IPS-15b (cell line): ENCODE results near the gene RAB3A.

Experiments
- H3K27me3 ChIP-seq: one replicate; pipeline ENCODE4 v1.6.1; 2013; ENCODE audit warnings: low read length; ENCODE audit not compliant: control insufficient read depth, insufficient read depth
- H3K36me3 ChIP-seq: one replicate; pipeline ENCODE4 v1.6.1; 2013; ENCODE audit warnings: low read length; ENCODE audit not compliant: control insufficient read depth, insufficient read depth
- H3K4me1 ChIP-seq: one replicate; pipeline ENCODE4 v1.6.1; 2013; ENCODE audit warnings: mild to moderate bottlenecking, low read length; ENCODE audit not compliant: control insufficient read depth, insufficient read depth
- H3K4me3 ChIP-seq: one replicate; pipeline ENCODE4 v1.5.1; 2013; ENCODE audit warnings: low read depth, low read length
- H3K9ac ChIP-seq: one replicate; pipeline ENCODE4 v1.6.1; 2013; ENCODE audit warnings: low read depth, mild to moderate bottlenecking, low read length
- H3K9me3 ChIP-seq: one replicate; pipeline ENCODE4 v1.6.1; 2013; ENCODE audit warnings: mild to moderate bottlenecking, low read length; ENCODE audit not compliant: control insufficient read depth, insufficient read depth

RAB3A gene

DNA sequence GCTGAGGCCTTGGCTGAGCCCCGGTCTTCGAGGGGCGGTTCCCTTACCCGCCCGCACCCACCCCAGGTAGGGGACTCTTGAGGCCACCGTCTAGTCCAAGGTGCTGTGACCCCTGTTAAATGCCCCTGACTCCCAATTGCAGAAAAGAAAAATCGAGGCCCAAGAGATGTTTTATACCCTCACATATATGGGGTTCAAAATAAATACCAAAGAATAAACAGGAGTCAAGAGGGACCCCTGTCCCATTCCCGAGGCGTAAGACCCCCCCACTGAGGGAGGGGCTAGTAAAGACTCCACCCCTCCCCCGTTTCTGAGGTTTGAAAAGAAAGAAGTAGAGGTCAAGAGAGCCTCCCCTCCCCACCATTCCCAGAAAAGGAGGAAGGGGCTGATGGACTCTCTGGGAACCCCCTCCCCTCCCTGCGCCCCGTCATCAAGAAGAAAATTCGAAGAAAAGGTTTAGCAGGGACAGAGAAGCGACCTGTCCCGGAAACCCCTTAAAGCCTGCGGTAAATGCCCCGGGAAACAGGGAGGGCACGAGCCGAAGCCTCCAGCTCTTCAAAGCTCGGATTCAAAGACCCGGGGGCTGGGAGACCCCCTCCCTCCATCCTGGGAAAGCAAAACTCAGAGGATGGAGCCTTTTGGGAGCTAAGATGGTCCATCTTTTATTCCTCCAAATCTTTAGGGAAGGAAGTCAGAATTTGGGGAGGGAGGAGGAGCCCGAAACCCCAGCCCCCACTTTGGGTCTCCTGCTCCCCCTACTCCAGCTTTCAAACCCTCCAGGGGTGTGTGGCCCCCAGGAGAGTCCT lies 755 bp upstream of the RAB3A start:
- Histone ChIP-seq H3K27me3 (no peaks in the 10 kb centered on the region), H3K4me1 (peaks cover 4% of the 10 kb centered on the region), H3K4me3 (peak overlapping the region; percentile 69), H3K9me3 (no peaks in the 10 kb centered on the region), H3K36me3 (peaks cover 5% of the 10 kb centered on the region), H3K9ac (peak overlapping the region; percentile 81)

DNA sequence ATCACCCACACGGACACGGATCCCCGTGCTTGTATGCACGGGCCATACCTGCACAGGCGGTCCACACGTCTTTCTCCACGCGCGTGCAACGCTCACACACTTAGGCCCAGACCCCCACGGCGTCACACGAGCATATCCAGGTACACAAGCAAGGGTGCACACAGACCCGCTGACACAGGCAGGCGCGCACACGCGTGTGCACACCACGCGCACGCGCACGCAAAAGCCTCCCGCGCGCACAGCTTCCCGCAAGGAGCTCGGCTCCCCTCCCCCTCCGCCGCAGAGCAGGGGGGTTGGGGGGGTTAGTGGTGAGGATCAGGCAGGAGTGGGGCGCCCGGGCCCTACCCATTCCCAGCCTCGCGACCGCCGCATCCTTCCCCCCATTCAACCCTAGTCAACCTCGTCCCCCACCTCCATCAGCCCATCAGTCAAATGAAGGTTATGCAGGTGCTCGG lies 407 bp downstream of the RAB3A start:
- no peaks in the 10 kb centered on the region for H3K9me3 ChIP-seq
- H3K27me3 ChIP-seq, result no peaks in the 10 kb centered on the region
- peak overlapping the region; percentile 95 for H3K4me3 ChIP-seq
- peak overlapping the region; percentile 76 for H3K9ac ChIP-seq
- peaks cover 4% of the 10 kb centered on the region for H3K4me1 ChIP-seq
- peaks cover 9% of the 10 kb centered on the region for H3K36me3 ChIP-seq

DNA sequence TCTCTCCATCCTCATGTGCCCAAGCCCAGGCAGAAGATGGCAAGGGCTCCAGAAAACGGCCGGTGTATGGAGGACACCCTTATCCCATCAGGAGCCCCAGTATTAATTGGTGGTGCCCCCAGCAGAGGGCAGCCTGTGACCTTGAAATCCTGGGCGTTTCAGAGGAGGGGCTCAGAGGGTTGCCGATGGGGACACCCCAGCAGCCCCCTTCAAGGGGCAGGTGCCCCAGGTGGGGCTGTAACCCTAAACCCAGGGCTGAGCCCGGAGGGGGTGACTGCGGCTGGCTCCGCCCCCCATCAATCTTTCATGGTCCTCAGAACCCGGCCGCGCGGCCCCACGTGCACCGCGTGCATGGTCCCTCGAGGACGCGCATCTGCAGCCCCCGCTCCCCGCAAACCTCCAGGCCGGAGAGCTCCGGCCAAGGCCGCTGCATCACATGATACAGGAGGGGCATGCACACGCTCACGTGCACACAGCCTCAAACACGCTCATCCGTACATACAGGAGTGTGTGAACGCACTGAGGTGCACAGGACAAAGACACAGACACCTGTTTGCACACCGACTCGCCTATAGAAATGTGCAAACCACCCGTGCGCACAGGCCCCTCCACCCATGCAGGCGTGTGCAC lies 949 bp downstream of the RAB3A start:
- H3K9ac ChIP-seq, result peak overlapping the region; percentile 76
- peak overlapping the region; percentile 95 for H3K4me3 ChIP-seq
- H3K9me3 ChIP-seq, result no peaks in the 10 kb centered on the region
- H3K4me1 ChIP-seq, result peaks cover 1% of the 10 kb centered on the region
- H3K27me3 ChIP-seq, result no peaks in the 10 kb centered on the region
- H3K36me3 ChIP-seq, result peaks cover 14% of the 10 kb centered on the region

DNA sequence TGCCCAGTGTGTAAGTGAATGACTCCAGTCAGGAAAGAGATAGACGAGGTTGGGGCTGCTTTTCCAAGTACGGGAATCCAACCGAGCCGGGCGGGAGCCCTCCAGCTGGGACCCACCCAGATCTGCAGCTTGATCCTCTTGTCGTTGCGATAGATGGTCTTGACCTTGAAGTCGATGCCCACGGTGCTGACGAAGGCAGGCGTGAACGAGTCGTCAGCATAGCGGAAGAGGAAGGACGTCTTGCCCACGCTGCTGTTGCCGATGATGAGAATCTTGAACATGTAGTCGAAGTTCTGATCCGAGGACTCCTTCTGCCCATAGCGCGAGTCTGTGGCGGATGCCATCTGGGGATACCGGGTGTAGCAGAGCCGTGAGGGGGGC lies 1.5 kb downstream of the RAB3A start:
- H3K4me1 ChIP-seq, result no peaks in the 10 kb centered on the region
- no peaks in the 10 kb centered on the region for H3K9me3 ChIP-seq
- no peak overlapping the region for H3K9ac ChIP-seq
- no peaks in the 10 kb centered on the region for H3K27me3 ChIP-seq
- peak overlapping the region; percentile 95 for H3K4me3 ChIP-seq
- H3K36me3 ChIP-seq, result peaks cover 18% of the 10 kb centered on the region

DNA sequence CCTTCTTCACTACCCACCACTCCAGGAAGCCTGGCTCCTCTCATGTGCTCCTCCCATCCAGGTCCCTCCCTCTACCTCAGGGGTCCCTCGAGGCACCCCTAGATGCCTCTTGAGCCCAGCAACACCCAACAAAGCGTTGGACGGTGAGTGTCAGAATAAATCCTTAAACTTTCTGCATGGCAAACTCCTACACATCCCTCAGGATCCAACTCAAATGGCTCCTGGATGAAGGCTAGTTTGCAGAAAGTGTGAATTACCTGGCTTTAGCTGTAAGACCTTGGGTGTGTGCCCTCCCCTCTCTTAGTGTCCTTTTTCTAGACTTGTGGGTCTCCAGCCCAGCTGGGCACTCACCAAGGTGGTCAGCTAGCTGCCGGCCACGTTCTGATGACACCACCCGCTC lies 5.5 kb downstream of the RAB3A start:
- Histone ChIP-seq H3K36me3 (peaks cover 32% of the 10 kb centered on the region), H3K4me1 (peaks cover 4% of the 10 kb centered on the region), H3K9me3 (no peaks in the 10 kb centered on the region), H3K27me3 (no peaks in the 10 kb centered on the region), H3K9ac (no peak overlapping the region), H3K4me3 (no peak overlapping the region)

DNA sequence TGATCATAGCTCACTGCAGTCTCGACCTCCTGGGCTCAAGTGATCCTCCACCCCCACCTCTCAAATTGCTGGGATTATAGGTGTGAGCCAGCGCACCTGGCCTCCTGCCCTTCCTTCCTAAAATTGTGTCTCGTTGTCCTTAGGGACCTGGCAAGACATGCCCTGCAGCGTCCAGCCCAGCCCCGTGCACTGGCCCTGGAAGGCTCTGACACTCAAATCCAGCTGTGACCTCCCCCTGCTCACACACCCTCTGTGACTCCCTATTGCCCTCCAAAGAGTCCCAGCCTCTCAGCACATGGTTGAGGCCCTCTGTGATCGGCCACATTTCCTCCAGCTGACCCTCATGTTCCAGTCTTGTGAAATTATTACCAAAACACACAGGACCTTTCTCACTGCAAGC lies 5.9 kb downstream of the RAB3A start:
- Histone ChIP-seq H3K9ac (no peak overlapping the region), H3K36me3 (peaks cover 32% of the 10 kb centered on the region), H3K4me3 (no peak overlapping the region), H3K9me3 (no peaks in the 10 kb centered on the region), H3K4me1 (peaks cover 4% of the 10 kb centered on the region), H3K27me3 (no peaks in the 10 kb centered on the region)

DNA sequence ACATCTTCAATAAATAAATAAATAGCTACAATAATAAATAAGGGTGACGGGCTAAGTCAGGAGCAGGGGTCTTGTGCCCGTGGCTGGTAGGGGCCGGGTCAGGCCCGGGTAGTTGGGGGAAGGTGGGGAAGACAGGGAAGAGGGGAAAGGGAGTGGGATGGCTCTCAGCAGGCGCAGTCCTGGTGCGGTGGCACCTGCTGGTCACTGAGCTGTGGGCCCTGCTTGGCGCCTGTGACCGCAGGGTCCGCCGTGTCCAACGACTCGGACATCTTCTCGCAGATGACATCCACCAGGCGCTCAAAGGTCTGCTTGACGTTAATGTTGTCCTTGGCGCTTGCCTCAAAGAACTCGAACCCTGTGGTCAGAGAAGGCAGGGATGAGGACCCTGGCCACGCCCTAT lies 6.5 kb downstream of the RAB3A start:
- H3K4me1 ChIP-seq, result peaks cover 4% of the 10 kb centered on the region
- no peaks in the 10 kb centered on the region for H3K9me3 ChIP-seq
- no peaks in the 10 kb centered on the region for H3K27me3 ChIP-seq
- peaks cover 32% of the 10 kb centered on the region for H3K36me3 ChIP-seq
- no peak overlapping the region for H3K4me3 ChIP-seq
- H3K9ac ChIP-seq, result no peak overlapping the region

DNA sequence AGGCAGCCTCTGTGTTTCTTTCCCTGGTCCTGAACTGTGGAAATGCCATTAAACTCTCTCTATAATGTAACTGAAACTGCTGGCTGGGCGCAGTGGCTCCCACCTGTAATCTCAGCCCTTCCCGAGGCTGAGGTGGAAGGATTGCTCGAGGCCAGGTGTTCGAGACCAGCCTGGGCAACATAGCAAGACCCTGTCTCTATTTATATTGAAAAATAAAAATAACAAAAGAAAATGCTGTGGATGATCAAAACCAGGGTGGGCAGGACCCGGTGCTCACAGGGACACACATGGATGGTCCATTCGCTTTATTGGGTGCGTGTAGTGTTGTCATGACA lies 7.4 kb downstream of the RAB3A start:
- H3K4me1 ChIP-seq, result peaks cover 4% of the 10 kb centered on the region
- no peaks in the 10 kb centered on the region for H3K27me3 ChIP-seq
- no peaks in the 10 kb centered on the region for H3K9me3 ChIP-seq
- H3K36me3 ChIP-seq, result peaks cover 32% of the 10 kb centered on the region
- H3K4me3 ChIP-seq, result no peak overlapping the region
- H3K9ac ChIP-seq, result no peak overlapping the region

DNA sequence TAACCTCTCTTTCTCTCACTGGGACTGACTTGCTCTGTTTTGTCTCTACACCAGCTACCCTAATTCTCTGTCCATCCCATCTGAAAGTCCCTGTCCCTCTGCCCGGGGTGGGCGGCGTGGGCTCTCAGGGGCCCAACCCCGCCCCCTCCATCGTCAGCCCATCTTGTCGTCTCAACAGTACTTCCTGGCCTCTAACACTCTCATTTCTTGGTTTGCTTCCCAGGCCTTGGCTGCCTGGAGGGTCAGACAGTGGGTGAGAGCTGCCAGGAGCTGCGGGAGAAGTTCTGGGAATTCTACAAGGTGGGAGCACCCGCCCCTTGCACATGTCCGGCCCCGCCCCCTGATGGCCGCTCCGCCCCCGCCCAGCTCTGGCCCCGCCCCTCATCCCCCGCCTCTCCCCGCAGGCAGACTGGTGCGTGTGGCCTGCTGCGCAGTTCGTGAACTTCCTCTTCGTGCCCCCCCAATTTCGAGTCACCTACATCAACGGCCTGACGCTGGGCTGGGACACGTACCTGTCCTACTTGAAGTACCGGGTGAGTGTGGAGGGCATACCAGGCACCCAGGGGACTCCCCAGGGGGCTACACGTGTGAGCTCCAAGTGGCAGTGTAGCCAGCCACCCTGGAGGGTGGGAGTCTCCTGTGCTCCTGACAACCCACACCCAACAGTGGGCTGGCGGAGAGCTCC lies 9.1 kb downstream of the RAB3A start:
- Histone ChIP-seq H3K4me1 (peaks cover 4% of the 10 kb centered on the region), H3K9me3 (no peaks in the 10 kb centered on the region), H3K4me3 (peak overlapping the region; percentile 88), H3K9ac (peak overlapping the region; percentile 24), H3K27me3 (no peaks in the 10 kb centered on the region), H3K36me3 (peaks cover 27% of the 10 kb centered on the region)

DNA sequence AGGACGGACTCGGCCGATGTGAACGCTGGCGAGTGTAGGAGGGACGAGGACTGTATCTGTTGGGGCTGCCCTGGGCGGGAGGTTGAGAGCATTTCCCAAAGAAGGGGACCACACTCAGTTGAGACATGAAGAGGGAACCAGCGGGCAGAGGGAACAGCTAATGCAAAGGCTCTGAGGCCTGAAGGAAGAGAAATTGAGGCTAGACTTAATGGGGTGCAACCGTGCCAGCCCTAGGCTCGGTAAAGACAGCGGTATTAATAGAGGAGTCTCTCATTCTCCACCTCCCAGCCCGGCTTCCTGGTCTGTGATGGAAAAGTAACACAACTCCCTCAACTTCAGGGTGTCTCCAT lies 9.7 kb downstream of the RAB3A start:
- H3K9ac ChIP-seq, result no peak overlapping the region
- H3K4me3 ChIP-seq, result peak overlapping the region; percentile 88
- peaks cover 4% of the 10 kb centered on the region for H3K4me1 ChIP-seq
- no peaks in the 10 kb centered on the region for H3K9me3 ChIP-seq
- H3K27me3 ChIP-seq, result no peaks in the 10 kb centered on the region
- peaks cover 27% of the 10 kb centered on the region for H3K36me3 ChIP-seq

DNA sequence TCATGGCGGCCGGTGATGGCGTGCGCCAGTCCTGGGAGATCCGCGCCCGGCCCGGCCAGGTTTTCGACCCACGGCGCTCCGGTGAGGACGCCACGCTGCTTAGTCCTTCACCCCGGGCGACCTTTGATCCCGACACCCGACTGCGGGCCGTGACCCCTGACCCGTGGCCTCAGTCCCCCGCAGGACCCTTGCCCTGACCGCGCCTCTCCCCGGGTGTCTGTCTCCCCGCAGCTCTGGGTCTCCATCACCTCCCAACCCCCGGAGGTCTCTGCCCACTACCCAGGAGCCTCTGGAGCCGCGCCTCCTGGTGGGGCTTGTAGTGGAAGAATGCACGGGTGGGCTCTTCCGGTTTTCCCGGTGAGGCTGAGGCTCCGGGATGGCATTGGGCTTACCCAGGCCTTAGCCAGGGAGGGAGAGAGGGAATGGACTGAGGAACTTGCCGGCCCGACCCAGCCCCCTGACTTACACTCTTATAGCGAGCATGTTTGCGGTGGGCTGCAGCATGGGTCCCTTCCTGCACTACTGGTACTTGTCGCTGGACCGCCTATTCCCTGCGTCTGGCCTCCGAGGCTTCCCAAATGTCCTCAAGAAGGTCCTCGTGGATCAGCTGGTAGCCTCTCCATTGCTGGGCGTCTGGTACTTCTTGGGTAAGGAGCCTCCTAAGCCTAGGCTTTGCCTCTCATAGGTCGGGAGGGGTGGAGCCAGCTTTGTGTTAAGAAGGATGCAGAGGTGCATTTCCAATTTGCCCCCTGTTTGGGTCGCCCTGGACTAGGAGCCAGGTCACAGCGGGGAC lies 10.3 kb downstream of the RAB3A start:
- Histone ChIP-seq H3K4me3 (peak overlapping the region; percentile 88), H3K9me3 (no peaks in the 10 kb centered on the region), H3K36me3 (peaks cover 25% of the 10 kb centered on the region), H3K4me1 (peaks cover 4% of the 10 kb centered on the region), H3K9ac (peak overlapping the region; percentile 12), H3K27me3 (no peaks in the 10 kb centered on the region)
